DMS79 treated with DMSO at 0.1 percent for 48 hours (cell line): ENCODE data around the gene YIPF6.
"Not testable (repeated sequence)": the region's sequence is repeated elsewhere in the genome, so short reads cannot be mapped to it uniquely, and the experiment has no call there.

Experiments used
- DNase-seq: peaks from one replicate; lab custom pipeline; 2025; lab: John Stamatoyannopoulos, UW

The YIPF6 gene

GRCh38 chrX:68498508-68499379 lies at the start of gene YIPF6:
Gene YIPF6 (plus strand): TSS chrX:68499051. CDS start chrX:68499067, 16 bp downstream.
- DNase-seq, result peak; percentile 20

- no peak for DNase-seq
These were observed 47.1 kb upstream of the YIPF6 start for GRCh38 chrX:68451720-68452119.

- no peak for DNase-seq
These were observed 44.2 kb upstream of the YIPF6 start for GRCh38 chrX:68454476-68455150.

- no peak for DNase-seq
These were observed 43.7 kb upstream of the YIPF6 start for GRCh38 chrX:68455151-68455510.

GRCh38 chrX:68461093-68461492 lies 37.8 kb upstream of the YIPF6 start:
- DNase-seq, result no peak

GRCh38 chrX:68461576-68461975 lies 37.3 kb upstream of the YIPF6 start:
- no peak for DNase-seq

GRCh38 chrX:68462197-68462596 lies 36.7 kb upstream of the YIPF6 start:
- no peak for DNase-seq

GRCh38 chrX:68462653-68463052 lies 36.2 kb upstream of the YIPF6 start:
- DNase-seq, result peak; percentile 2

GRCh38 chrX:68463880-68464279 lies 35.0 kb upstream of the YIPF6 start:
- DNase-seq, result no peak

- DNase-seq, result no peak
These were observed 34.1 kb upstream of the YIPF6 start for GRCh38 chrX:68464796-68465195.

- no peak for DNase-seq
These were observed 17.9 kb upstream of the YIPF6 start for GRCh38 chrX:68480969-68481368.

- DNase-seq, result not testable (repeated sequence)
These were observed 12.7 kb upstream of the YIPF6 start for GRCh38 chrX:68486198-68486597.

GRCh38 chrX:68487254-68487653 lies 11.6 kb upstream of the YIPF6 start:
- DNase-seq, result no peak

- no peak for DNase-seq
These were observed 10.9 kb upstream of the YIPF6 start for GRCh38 chrX:68487924-68488323.

GRCh38 chrX:68488657-68489056 lies 10.2 kb upstream of the YIPF6 start:
- DNase-seq, result no peak

- DNase-seq, result no peak
These were observed 8.2 kb upstream of the YIPF6 start for GRCh38 chrX:68490644-68491043.

GRCh38 chrX:68492583-68492982 lies 6.3 kb upstream of the YIPF6 start:
- DNase-seq, result no peak

- DNase-seq, result not testable (repeated sequence)
These were observed 5.1 kb upstream of the YIPF6 start for GRCh38 chrX:68493776-68494175.

GRCh38 chrX:68498044-68498507 lies 775 bp upstream of the YIPF6 start:
- peak; percentile 8 for DNase-seq

GRCh38 chrX:68499543-68500504 lies 973 bp downstream of the YIPF6 start:
- DNase-seq, result no peak

- DNase-seq, result no peak
These were observed 5.2 kb downstream of the YIPF6 start for GRCh38 chrX:68503836-68504636.
